GM12872 (cell line): ENCODE measurements around the gene SCN2A.

Experiments used
- CTCF ChIP-seq: IDR thresholded peaks from 3 replicates; pipeline ENCODE4 v1.5.1; 2011; ENCODE audit warnings: low read depth, mild to moderate bottlenecking, low read length, moderate library complexity; ENCODE audit not compliant: insufficient read depth

Gene SCN2A

GRCh38 chr2:165239230-165239629 lies at the start of gene SCN2A:
TSS of gene SCN2A (plus strand) at chr2:165239414. CDS start at chr2:165295824, 56,410 bp downstream.
- TF ChIP-seq CTCF: peak; percentile 46; the same call in 2 of the 3 replicates

- no peak for TF ChIP-seq CTCF
These were observed 48.0 kb upstream of the SCN2A start for GRCh38 chr2:165191096-165191728.

- no peak for TF ChIP-seq CTCF
These were observed 46.5 kb upstream of the SCN2A start for GRCh38 chr2:165192729-165193128.

GRCh38 chr2:165193178-165193777 lies 45.9 kb upstream of the SCN2A start:
- no peak for TF ChIP-seq CTCF

- no peak for TF ChIP-seq CTCF
These were observed 42.8 kb upstream of the SCN2A start for GRCh38 chr2:165196411-165196810.

GRCh38 chr2:165197346-165197745 lies 41.9 kb upstream of the SCN2A start:
- TF ChIP-seq CTCF: no peak

GRCh38 chr2:165198181-165198580 lies 41.0 kb upstream of the SCN2A start:
- TF ChIP-seq CTCF: no peak
